HFFc6 (cell line): ENCODE measurements around the gene KIAA0232. TPM values are rescaled to one million over a fixed set of nuclear protein-coding genes. Genes with fewer than 3 reads are reported as not detected.
"Not testable (repeated sequence)": the region's sequence is repeated elsewhere in the genome, so short reads cannot be mapped to it uniquely, and the experiment has no call there.

ENCODE experiments used
- DNase-seq: peaks from one replicate; pipeline ENCODE4 v3.0.0-alpha.2; 2018
- H3K27ac Mint-ChIP-seq: 2 replicates; pipeline ENCODE4 v1.8.0; 2020; ENCODE audit warnings: mild to moderate bottlenecking, mixed read lengths
- H3K27me3 Mint-ChIP-seq: 2 replicates; pipeline ENCODE4 v1.8.0; 2021; ENCODE audit warnings: mild to moderate bottlenecking, moderate library complexity, mixed read lengths; ENCODE audit not compliant: insufficient read depth
- H3K36me3 Mint-ChIP-seq: 2 replicates; pipeline ENCODE4 v1.8.0; 2021; ENCODE audit warnings: low read depth, mixed read lengths
- H3K4me1 Mint-ChIP-seq: 2 replicates; pipeline ENCODE4 v1.8.0; 2020; ENCODE audit warnings: low read depth, mixed read lengths
- H3K4me3 Mint-ChIP-seq: 2 replicates; pipeline ENCODE4 v1.8.0; 2020; ENCODE audit warnings: mild to moderate bottlenecking, moderate library complexity, mixed read lengths
- H3K9me3 Mint-ChIP-seq: 2 replicates; pipeline ENCODE4 v1.8.0; 2020; ENCODE audit warnings: mild to moderate bottlenecking, mixed read lengths
- total RNA-seq, 6 experiments: library from RNA; stranded (reverse); fragmentation: NEBNext Ultra II Directional; extraction: Animal tissue kit (Norgen Biotek cat#: 25700); gene quantifications; 2 replicates in 1 of 6; 3 replicates in 5 of 6; pipeline ENCODE4 v1.2.3, GENCODE V29; 2021
- TF ChIP-seq, protein P1 (sequence below): fragments of 200-600 bp; sonication (generic); IDR thresholded peaks from 2 replicates; pipeline ENCODE4 v1.5.0; 2021; ENCODE audit warnings: antibody characterized with exemption, mild to moderate bottlenecking

Gene KIAA0232
- total RNA-seq, 6 experiments from 2014 or later = 15.2 to 21.2 (median 19.0) TPM

GRCh38 chr4:6834867-6835266 is 52.3 kb downstream of the KIAA0232 start:
- peak; percentile 39 for DNase-seq
- Mint-ChIP-seq H3K36me3 (peaks cover 20% of the 10 kb centered on the region), H3K27me3 (peaks cover 1% of the 10 kb centered on the region; the same call in 1 of the 2 replicates), H3K9me3 (no peaks in the 10 kb centered on the region), H3K27ac (no peak overlapping the region; the same call in 1 of the 2 replicates), H3K4me3 (no peak overlapping the region), H3K4me1 (peaks cover 14% of the 10 kb centered on the region)
- TF ChIP-seq, protein P1, sequence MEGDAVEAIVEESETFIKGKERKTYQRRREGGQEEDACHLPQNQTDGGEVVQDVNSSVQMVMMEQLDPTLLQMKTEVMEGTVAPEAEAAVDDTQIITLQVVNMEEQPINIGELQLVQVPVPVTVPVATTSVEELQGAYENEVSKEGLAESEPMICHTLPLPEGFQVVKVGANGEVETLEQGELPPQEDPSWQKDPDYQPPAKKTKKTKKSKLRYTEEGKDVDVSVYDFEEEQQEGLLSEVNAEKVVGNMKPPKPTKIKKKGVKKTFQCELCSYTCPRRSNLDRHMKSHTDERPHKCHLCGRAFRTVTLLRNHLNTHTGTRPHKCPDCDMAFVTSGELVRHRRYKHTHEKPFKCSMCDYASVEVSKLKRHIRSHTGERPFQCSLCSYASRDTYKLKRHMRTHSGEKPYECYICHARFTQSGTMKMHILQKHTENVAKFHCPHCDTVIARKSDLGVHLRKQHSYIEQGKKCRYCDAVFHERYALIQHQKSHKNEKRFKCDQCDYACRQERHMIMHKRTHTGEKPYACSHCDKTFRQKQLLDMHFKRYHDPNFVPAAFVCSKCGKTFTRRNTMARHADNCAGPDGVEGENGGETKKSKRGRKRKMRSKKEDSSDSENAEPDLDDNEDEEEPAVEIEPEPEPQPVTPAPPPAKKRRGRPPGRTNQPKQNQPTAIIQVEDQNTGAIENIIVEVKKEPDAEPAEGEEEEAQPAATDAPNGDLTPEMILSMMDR = no peak

DNA sequence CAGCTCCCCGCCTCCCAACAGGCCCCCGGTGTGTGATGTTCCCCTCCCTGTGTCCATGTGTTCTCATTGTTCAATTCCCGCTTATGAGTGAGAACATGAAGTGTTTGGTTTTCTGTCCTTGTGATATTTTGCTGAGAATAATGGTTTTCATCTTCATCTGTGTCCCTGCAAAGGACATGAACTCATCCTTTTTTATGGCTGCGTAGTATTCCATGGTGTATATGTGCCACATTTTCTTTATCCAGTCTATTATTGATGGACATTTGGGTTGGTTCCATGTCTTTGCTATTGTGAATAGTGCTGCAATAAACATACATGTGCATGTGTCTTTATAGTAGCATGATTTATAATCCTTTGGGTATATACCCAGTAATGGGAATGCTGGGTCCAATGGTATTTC is 53.1 kb downstream of the KIAA0232 start:
- H3K36me3 Mint-ChIP-seq = peaks cover 20% of the 10 kb centered on the region
- H3K4me1 Mint-ChIP-seq = peaks cover 22% of the 10 kb centered on the region
- not testable (repeated sequence) for DNase-seq, H3K4me3 Mint-ChIP-seq, H3K27ac Mint-ChIP-seq, H3K27me3 Mint-ChIP-seq, H3K9me3 Mint-ChIP-seq

DNA sequence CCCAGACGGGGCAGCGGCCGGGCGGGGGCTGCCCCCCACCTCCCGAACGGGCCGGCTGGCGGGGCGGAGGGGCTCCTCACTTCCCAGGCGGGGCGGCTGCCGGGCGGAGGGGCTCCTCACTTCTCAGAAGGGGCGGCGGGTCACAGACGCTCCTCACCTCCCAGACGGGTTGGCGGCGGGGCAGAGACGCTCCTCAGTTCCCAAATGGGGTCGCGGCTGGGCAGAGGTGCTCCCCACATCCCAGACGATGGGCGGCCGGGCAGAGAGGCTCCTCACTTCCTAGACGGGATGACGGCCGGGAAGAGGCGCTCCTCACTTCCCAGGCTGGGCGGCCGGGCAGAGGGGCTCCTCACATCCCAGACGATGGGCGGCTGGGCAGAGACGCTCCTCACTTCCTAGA is 54.6 kb downstream of the KIAA0232 start:
- H3K27me3 Mint-ChIP-seq, DNase-seq, H3K4me3 Mint-ChIP-seq, H3K27ac Mint-ChIP-seq, H3K9me3 Mint-ChIP-seq: not testable (repeated sequence)
- H3K36me3 Mint-ChIP-seq = peaks cover 13% of the 10 kb centered on the region
- peaks cover 23% of the 10 kb centered on the region for H3K4me1 Mint-ChIP-seq

DNA sequence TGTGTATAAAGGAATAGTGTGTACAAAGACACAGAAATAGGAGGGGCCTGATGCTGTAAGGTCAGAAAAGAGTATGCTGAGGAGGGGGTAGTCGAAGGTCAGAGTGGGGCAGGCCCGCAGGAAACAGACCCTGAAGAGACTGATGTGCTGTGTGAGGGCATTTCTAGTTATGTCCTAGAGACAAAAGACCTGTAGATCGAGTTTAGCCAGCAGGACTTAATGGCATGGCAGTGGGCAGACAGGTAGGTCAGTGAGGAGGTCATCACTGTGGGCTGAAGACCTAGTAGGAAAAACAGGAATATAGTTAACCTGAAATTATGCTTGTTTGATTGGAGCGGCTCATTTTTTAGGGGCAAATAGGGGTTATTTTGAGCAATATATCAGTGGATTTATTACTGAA is 57.1 kb downstream of the KIAA0232 start:
- Mint-ChIP-seq H3K27me3 (no peaks in the 10 kb centered on the region), H3K4me1 (peaks cover 23% of the 10 kb centered on the region), H3K27ac (peak overlapping the region; percentile 23; the same call in 1 of the 2 replicates), H3K9me3 (no peaks in the 10 kb centered on the region), H3K4me3 (no peak overlapping the region), H3K36me3 (peaks cover 13% of the 10 kb centered on the region)
- DNase-seq = no peak
- TF ChIP-seq, protein P1 = no peak

DNA sequence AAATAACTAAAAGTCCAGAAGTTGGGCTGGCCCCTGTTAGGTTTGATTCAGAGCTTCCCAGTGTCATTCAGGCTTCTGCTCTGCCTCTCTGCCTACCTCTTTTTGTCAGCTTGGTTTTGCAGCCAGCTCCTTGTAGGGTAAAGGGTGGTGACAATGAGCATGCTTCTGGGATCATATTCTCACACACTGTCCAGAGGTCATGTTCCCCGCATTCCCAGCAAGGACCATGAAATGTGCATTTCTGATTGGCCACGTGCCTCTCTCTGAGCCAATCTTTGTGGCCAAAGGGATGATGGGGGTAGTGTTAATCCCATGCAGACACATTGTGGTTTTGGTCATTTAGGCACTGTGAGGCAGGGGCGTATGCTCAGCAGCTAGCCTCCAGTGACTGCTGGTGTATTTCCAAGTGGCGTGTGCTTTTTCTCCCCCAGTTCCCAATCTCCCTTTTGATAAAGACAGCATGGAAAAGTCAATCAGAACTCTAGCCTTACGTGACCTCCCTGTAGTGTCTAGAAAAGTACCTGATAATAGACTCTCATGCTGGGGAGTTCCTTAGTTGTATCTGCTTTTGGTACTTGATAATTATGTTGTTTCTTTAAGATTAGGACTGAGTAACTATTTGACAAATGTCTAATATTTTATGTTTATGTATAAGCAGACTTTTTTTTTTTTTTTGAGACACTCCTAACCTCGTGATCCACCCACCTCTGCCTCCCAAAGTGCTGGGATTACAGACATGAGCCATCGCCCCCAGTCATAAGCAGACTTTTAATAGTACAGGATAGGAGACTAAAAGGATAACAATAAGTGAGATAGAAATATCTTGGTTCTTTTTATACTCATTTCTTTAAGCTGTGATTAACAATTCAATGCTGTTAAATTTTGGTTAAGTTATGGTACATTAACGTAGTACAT is 57.8 kb downstream of the KIAA0232 start:
- Mint-ChIP-seq H3K36me3 (peaks cover 8% of the 10 kb centered on the region), H3K27ac (peak overlapping the region; percentile 23), H3K27me3 (no peaks in the 10 kb centered on the region), H3K9me3 (no peaks in the 10 kb centered on the region), H3K4me1 (peaks cover 17% of the 10 kb centered on the region), H3K4me3 (no peak overlapping the region)
- DNase-seq = peak; percentile 8
- TF ChIP-seq, protein P1 = no peak

DNA sequence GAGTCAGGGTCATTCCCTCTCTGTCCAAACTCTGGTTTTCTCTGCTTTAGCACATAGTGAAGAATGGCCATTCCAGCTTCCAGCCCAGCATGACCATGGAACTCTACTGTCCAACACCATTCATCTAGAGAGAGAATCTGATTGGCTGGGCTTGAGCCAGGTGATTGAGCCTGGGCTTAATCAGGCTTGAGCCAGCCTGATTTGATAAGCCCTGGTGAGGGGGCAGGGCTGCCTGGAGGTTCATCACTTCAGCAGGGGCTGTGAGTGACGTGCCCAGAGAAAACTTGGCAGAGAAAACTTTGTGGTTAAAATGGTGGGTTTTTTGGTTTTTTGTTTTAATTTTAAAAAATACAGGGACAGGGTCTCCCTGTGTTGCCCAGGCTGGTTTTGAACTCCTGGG is 62.5 kb downstream of the KIAA0232 start:
- Mint-ChIP-seq H3K9me3 (no peaks in the 10 kb centered on the region), H3K4me3 (no peak overlapping the region), H3K36me3 (peaks cover 12% of the 10 kb centered on the region), H3K4me1 (peaks cover 24% of the 10 kb centered on the region), H3K27me3 (no peaks in the 10 kb centered on the region), H3K27ac (no peak overlapping the region)
- no peak for DNase-seq
- TF ChIP-seq, protein P1 = no peak
